Measurements from ENCODE around the gene NDST3. TPM values are rescaled to one million over a fixed set of nuclear protein-coding genes. Genes with fewer than 3 reads are reported as not detected.

Gene NDST3
- polyA plus RNA-seq, 1 donor (not counting 4 experiments of a cell fraction or from before 2014, with no cell fraction given), result not detected

DNA sequence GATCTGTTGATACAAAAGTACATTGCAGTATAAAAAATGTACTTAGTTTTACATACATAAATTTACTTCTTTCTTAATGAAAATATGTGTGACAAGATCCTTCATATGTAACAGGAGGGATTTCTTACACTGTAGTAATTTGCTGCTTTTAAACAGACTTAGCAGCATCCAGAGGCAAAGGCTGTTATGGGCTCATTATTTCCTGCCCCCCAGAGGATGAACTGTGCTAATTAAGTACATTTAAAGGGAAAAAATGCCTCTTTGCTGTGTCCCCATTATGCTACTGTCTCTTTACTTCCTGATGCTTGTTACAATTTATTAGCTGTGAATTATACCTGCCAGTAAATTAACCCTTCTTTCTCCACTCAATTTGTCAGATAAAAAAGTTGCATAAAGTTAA, 47.1 kb downstream of the NDST3 start:
- Histone ChIP-seq H3K9me1 (ENCODE audit: control insufficient read depth, extremely low read depth, insufficient read depth, low read length) (no peaks in the 10 kb centered on the region), H3K4me2 (ENCODE audit: control insufficient read depth, extremely low read depth, insufficient read depth, low read depth, low read length) (no peak overlapping the region), H3K27me3 (ENCODE audit: control insufficient read depth, extremely low read depth, insufficient read depth, low read length) (no peaks in the 10 kb centered on the region), H3K4me3 (ENCODE audit: control insufficient read depth in 2 of 3, extremely low read depth in 1 of 3, insufficient read depth in 2 of 3, low read depth in 1 of 3, low read length in 3 of 3) (no peak overlapping the region), H2AFZ (ENCODE audit: control insufficient read depth, low read length) (no peak overlapping the region), H3K36me3 (ENCODE audit: control insufficient read depth in 2 of 2, extremely low read depth in 1 of 2, insufficient read depth in 2 of 2, low read length in 2 of 2) (no peaks in the 10 kb centered on the region), H3K4me1 (ENCODE audit: control insufficient read depth, extremely low read depth, insufficient read depth, low read length) (peaks cover 3% of the 10 kb centered on the region), H3K9ac (ENCODE audit: control insufficient read depth, extremely low read depth, insufficient read depth, low read length) (no peak overlapping the region), H3K79me2 (ENCODE audit: control insufficient read depth, insufficient read depth, low read length) (no peaks in the 10 kb centered on the region), H3K9me3 (ENCODE audit: control insufficient read depth, low read depth, low read length) (no peaks in the 10 kb centered on the region), H3K27ac (ENCODE audit: control insufficient read depth, insufficient read depth, low read length) (no peak overlapping the region), H4K20me1 (ENCODE audit: control insufficient read depth, extremely low read depth, insufficient read depth, low read length) (no peaks in the 10 kb centered on the region)
- FAIRE-seq (no peak), DNase-seq (ENCODE audit: low read depth, low spot score) (no peak)
- no peak for TF ChIP-seq EZH2 (IDR thresholded peaks at IDR 0.05; ENCODE audit: low read length)
- TF ChIP-seq, protein P1, sequence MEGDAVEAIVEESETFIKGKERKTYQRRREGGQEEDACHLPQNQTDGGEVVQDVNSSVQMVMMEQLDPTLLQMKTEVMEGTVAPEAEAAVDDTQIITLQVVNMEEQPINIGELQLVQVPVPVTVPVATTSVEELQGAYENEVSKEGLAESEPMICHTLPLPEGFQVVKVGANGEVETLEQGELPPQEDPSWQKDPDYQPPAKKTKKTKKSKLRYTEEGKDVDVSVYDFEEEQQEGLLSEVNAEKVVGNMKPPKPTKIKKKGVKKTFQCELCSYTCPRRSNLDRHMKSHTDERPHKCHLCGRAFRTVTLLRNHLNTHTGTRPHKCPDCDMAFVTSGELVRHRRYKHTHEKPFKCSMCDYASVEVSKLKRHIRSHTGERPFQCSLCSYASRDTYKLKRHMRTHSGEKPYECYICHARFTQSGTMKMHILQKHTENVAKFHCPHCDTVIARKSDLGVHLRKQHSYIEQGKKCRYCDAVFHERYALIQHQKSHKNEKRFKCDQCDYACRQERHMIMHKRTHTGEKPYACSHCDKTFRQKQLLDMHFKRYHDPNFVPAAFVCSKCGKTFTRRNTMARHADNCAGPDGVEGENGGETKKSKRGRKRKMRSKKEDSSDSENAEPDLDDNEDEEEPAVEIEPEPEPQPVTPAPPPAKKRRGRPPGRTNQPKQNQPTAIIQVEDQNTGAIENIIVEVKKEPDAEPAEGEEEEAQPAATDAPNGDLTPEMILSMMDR (optimal IDR thresholded peaks at IDR 0.05 in 1 of 3, IDR thresholded peaks at IDR 0.05 in 1 of 3, conservative IDR thresholded peaks at IDR 0.05 in 1 of 3; ENCODE audit: extremely low read depth in 1 of 3, insufficient read depth in 2 of 3, low read length in 3 of 3), result no peak
- dilution Hi-C loops (cut with MboI; ENCODE audit: extremely low pct_ligation_motif_present, low sequenced_read_pairs), result no loop called here

DNA sequence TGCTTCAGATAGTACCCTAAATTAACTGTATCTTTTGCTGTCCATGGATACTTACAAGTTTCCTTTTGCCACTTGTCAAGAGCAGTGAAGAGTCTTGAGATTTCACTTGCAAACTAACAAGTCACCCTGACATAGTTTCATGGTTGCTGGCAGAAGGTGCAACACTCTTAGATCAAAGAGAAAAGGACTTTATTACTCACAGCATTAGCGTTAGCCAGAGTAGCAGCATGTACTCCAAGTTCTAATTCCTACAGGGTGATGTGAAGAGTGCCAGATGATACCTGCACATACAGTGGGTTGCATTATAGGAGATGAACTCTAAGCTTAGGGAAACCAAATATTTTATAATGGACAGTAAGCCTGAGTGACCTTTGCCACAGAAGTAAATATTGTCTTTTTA, 47.9 kb downstream of the NDST3 start:
- no peaks in the 10 kb centered on the region for H3K36me3 ChIP-seq (ENCODE audit: control insufficient read depth in 2 of 2, extremely low read depth in 1 of 2, insufficient read depth in 2 of 2, low read length in 2 of 2)
- H3K27me3 ChIP-seq (ENCODE audit: control insufficient read depth, extremely low read depth, insufficient read depth, low read length), result no peaks in the 10 kb centered on the region
- dilution Hi-C loops (cut with MboI; ENCODE audit: extremely low pct_ligation_motif_present, low sequenced_read_pairs), result no loop called here
- DNase-seq (ENCODE audit: low read depth, low spot score) (no peak), FAIRE-seq (no peak)
- no peak overlapping the region for H3K4me2 ChIP-seq (ENCODE audit: control insufficient read depth, extremely low read depth, insufficient read depth, low read depth, low read length)
- no peak overlapping the region for H3K4me3 ChIP-seq (ENCODE audit: control insufficient read depth in 2 of 3, extremely low read depth in 1 of 3, insufficient read depth in 2 of 3, low read depth in 1 of 3, low read length in 3 of 3)
- no peak overlapping the region for H3K27ac ChIP-seq (ENCODE audit: control insufficient read depth, insufficient read depth, low read length)
- H3K9me1 ChIP-seq (ENCODE audit: control insufficient read depth, extremely low read depth, insufficient read depth, low read length), result no peaks in the 10 kb centered on the region
- H3K79me2 ChIP-seq (ENCODE audit: control insufficient read depth, insufficient read depth, low read length), result no peaks in the 10 kb centered on the region
- no peaks in the 10 kb centered on the region for H3K9me3 ChIP-seq (ENCODE audit: control insufficient read depth, low read depth, low read length)
- TF ChIP-seq EZH2 (IDR thresholded peaks at IDR 0.05; ENCODE audit: low read length), result no peak
- no peak overlapping the region for H3K9ac ChIP-seq (ENCODE audit: control insufficient read depth, extremely low read depth, insufficient read depth, low read length)
- H4K20me1 ChIP-seq (ENCODE audit: control insufficient read depth, extremely low read depth, insufficient read depth, low read length), result no peaks in the 10 kb centered on the region
- no peak overlapping the region for H2AFZ ChIP-seq (ENCODE audit: control insufficient read depth, low read length)
- peaks cover 4% of the 10 kb centered on the region for H3K4me1 ChIP-seq (ENCODE audit: control insufficient read depth, extremely low read depth, insufficient read depth, low read length)

DNA sequence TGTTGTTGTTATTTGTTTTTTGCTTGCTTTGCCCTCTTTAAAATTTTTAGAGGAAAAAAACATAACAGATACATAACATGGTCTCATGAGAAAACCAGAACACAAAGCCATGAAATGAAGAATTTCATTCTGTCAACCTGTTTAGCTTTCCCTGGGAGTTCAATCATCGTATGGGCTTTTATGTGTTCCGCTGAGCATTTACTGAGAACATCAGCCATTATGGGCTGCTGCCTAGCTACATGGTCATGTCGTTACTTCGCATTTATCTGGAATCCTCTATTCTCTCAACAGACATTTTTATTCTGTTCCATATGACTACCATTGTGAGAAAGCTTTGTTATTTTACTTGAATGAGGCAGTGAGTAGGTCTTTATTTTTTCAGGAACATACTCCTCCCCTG, 51.4 kb downstream of the NDST3 start:
- H3K4me3 ChIP-seq (ENCODE audit: control insufficient read depth in 2 of 3, extremely low read depth in 1 of 3, insufficient read depth in 2 of 3, low read depth in 1 of 3, low read length in 3 of 3), result no peak overlapping the region
- H3K27me3 ChIP-seq (ENCODE audit: control insufficient read depth, extremely low read depth, insufficient read depth, low read length), result no peaks in the 10 kb centered on the region
- H3K36me3 ChIP-seq (ENCODE audit: control insufficient read depth in 2 of 2, extremely low read depth in 1 of 2, insufficient read depth in 2 of 2, low read length in 2 of 2), result no peaks in the 10 kb centered on the region
- no peak overlapping the region for H3K4me2 ChIP-seq (ENCODE audit: control insufficient read depth, extremely low read depth, insufficient read depth, low read depth, low read length)
- no peak for DNase-seq (ENCODE audit: low read depth, low spot score)
- no peaks in the 10 kb centered on the region for H3K79me2 ChIP-seq (ENCODE audit: control insufficient read depth, insufficient read depth, low read length)
- dilution Hi-C loops (cut with MboI; ENCODE audit: extremely low pct_ligation_motif_present, low sequenced_read_pairs), result no loop called here
- no peak overlapping the region for H2AFZ ChIP-seq (ENCODE audit: control insufficient read depth, low read length)
- H3K9me3 ChIP-seq (ENCODE audit: control insufficient read depth, low read depth, low read length), result no peaks in the 10 kb centered on the region
- no peak overlapping the region for H3K27ac ChIP-seq (ENCODE audit: control insufficient read depth, insufficient read depth, low read length)
- H3K9ac ChIP-seq (ENCODE audit: control insufficient read depth, extremely low read depth, insufficient read depth, low read length), result no peak overlapping the region
- no peak for FAIRE-seq
- H3K4me1 ChIP-seq (ENCODE audit: control insufficient read depth, extremely low read depth, insufficient read depth, low read length), result peaks cover 4% of the 10 kb centered on the region
- TF ChIP-seq EZH2 (IDR thresholded peaks at IDR 0.05; ENCODE audit: low read length), result no peak
- TF ChIP-seq, protein P1 (optimal IDR thresholded peaks at IDR 0.05 in 1 of 3, IDR thresholded peaks at IDR 0.05 in 1 of 3, conservative IDR thresholded peaks at IDR 0.05 in 1 of 3; ENCODE audit: extremely low read depth in 1 of 3, insufficient read depth in 2 of 3, low read length in 3 of 3), result no peak
- H3K9me1 ChIP-seq (ENCODE audit: control insufficient read depth, extremely low read depth, insufficient read depth, low read length), result no peaks in the 10 kb centered on the region
- no peaks in the 10 kb centered on the region for H4K20me1 ChIP-seq (ENCODE audit: control insufficient read depth, extremely low read depth, insufficient read depth, low read length)
